Measurements from ENCODE around the gene PDIK1L. TPM values are rescaled to one million over a fixed set of nuclear protein-coding genes. Genes with fewer than 3 reads are reported as not detected.

Gene PDIK1L
- total and polyA plus RNA-seq, 2 donors (not counting 3 experiments of a cell fraction or from before 2014, with no cell fraction given) = 1.6 to 5.6 TPM

DNA sequence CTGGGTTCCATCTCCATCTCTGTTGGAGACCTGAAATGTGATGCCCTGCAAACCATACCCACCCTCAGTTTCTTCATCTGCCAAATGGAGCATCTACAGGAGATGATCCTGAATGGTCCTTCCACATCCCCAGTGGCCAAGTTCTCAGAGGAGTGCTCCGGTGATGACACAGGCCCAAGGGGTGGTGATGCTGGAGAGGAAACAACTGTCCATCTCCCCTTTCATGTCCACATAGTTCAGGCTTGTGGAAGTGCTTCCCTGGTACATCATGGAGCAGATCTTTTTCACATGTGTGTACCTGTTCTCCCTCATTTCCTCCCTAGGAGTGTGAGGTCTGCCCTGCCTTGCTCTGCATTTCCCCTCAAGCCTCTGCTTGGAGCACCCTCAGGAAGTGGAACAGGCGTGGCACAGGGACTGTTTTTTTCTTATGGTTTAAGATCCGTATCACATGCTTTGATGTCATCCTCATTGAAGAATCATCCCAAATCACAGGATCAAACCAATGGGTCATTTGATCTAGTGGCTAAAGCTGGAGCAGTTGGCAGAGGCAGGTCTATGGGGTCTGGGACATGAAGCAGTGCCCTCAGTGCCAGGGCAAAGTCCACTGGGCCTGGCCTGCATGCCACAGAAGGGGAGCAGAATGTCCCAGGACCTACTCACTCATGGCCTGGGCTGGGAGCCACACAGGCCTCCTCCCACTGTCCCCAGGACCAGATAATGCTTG lies 36.0 kb upstream of the PDIK1L start:
- H3K4me2 ChIP-seq (ENCODE audit: insufficient read depth, low read length) = no peak overlapping the region
- no peak overlapping the region for H3K27ac ChIP-seq (ENCODE audit: insufficient read depth, low read depth, low read length)
- H3K4me1 ChIP-seq (ENCODE audit: control insufficient read depth, extremely low read depth, insufficient read depth, low read length) = no peaks in the 10 kb centered on the region
- H3K9me1 ChIP-seq (replicated peaks; ENCODE audit: control insufficient read depth, extremely low read depth, insufficient read depth, low read length) = no peaks in the 10 kb centered on the region
- FAIRE-seq = no peak
- no peaks in the 10 kb centered on the region for H3K9me3 ChIP-seq (replicated peaks; ENCODE audit: control insufficient read depth, insufficient read depth, low read length)
- TF ChIP-seq FOS (IDR thresholded peaks at IDR 0.05; ENCODE audit: borderline replicate concordance, insufficient read depth, low read length) = no peak
- no peak for TF ChIP-seq MYC (IDR thresholded peaks at IDR 0.05; ENCODE audit: low read depth, low read length)
- TF ChIP-seq GATA2 (IDR thresholded peaks at IDR 0.05; ENCODE audit: insufficient read depth, insufficient read length, low read depth, low read length) = no peak
- no peak for TF ChIP-seq POLR2A (IDR thresholded peaks at IDR 0.05; ENCODE audit: low read depth, low read length)
- TF ChIP-seq CTCF (IDR thresholded peaks at IDR 0.05; ENCODE audit: extremely low read depth in 1 of 2, insufficient read depth in 1 of 2, low read depth in 1 of 2, low read length in 2 of 2) = no peak
- no peak for TF ChIP-seq EZH2 (IDR thresholded peaks at IDR 0.05; ENCODE audit: borderline replicate concordance, low read depth, low read length, severe bottlenecking)
- no peak for TF ChIP-seq MAX (IDR thresholded peaks at IDR 0.05; ENCODE audit: insufficient read depth, insufficient read length)
- TF ChIP-seq JUN (IDR thresholded peaks at IDR 0.05; ENCODE audit: borderline replicate concordance, insufficient read depth, insufficient read length, low read depth) = no peak
- TF ChIP-seq POLR2AphosphoS5 (IDR thresholded peaks at IDR 0.05; ENCODE audit: insufficient read depth, low read depth, low read length) = no peak
- no peak overlapping the region for H3K4me3 ChIP-seq (replicated peaks in 1 of 3; ENCODE audit: insufficient read depth in 1 of 3, low read depth in 1 of 3, low read length in 3 of 3)
- no peak overlapping the region for H3K9ac ChIP-seq (replicated peaks; ENCODE audit: extremely low read depth, insufficient read depth, low read length)
- peaks cover 0 to 2% of the 10 kb centered on the region in 2 experiments for H3K27me3 ChIP-seq (ENCODE audit: control insufficient read depth in 2 of 2, insufficient read depth in 2 of 2, low read length in 2 of 2)
- BruUV-seq (replicated peaks) = no TSS peak
- no peaks in the 10 kb centered on the region for H3K36me3 ChIP-seq (ENCODE audit: control insufficient read depth in 2 of 2, extremely low read depth in 1 of 2, insufficient read depth in 2 of 2, low read length in 2 of 2)
- no peaks in the 10 kb centered on the region for H4K20me1 ChIP-seq (replicated peaks; ENCODE audit: control insufficient read depth, extremely low read depth, insufficient read depth, low read length)
- POLR2A ChIA-PET = no interaction called here
- CTCF ChIA-PET = no interaction called here
- intact Hi-C loops (cut with micrococcal nuclease) (no loop called here), dilution Hi-C loops (cut with MboI; ENCODE audit: extremely low pct_ligation_motif_present, low sequenced_read_pairs) (no loop called here)
- no peak overlapping the region for H2AFZ ChIP-seq (ENCODE audit: low read depth, low read length)
- no peak for DNase-seq (ENCODE audit: low read depth, low spot score)
- H3K79me2 ChIP-seq (ENCODE audit: control insufficient read depth, insufficient read depth, low read length) = no peaks in the 10 kb centered on the region
